Fibroblast of skin of left biceps (primary cell): ENCODE results near the gene MTERF2.

Experiments
- DNase-seq, 2 experiments: peaks; one replicate each; pipeline ENCODE4 v3.0.0-alpha.2; 2013; ENCODE audit warnings: low read depth in 2 of 2

MTERF2 gene

GRCh38 chr12:106994579-106995220 is 7.8 kb upstream of the MTERF2 start:
- DNase-seq = no peak

- DNase-seq = no peak
Observed at GRCh38 chr12:106987846-106988245, 900 bp upstream of the MTERF2 start.

DNA sequence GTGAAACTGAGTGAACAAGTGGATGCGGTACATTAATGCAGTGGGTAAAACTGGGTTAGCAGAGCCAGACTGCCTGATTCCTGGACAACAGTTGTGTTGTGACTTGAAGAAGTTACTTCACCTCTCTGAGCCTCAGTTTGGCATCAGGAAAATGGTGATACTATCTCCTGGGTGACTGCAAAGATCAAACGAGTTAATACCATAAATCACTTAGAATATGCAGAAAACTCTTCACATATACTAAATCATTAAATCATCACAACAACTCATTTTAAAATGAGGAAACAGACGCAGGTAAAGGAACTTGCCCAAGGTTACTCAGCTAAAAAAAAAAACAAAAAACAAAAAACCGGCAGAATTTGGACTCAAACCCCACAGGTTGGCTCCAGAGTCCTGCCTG is 811 bp downstream of the MTERF2 start:
- DNase-seq = no peak

- no peak for DNase-seq
Observed at GRCh38 chr12:106985479-106985878, 1.5 kb downstream of the MTERF2 start.

GRCh38 chr12:106984588-106985137 is 2.3 kb downstream of the MTERF2 start:
- no peak for DNase-seq

DNA sequence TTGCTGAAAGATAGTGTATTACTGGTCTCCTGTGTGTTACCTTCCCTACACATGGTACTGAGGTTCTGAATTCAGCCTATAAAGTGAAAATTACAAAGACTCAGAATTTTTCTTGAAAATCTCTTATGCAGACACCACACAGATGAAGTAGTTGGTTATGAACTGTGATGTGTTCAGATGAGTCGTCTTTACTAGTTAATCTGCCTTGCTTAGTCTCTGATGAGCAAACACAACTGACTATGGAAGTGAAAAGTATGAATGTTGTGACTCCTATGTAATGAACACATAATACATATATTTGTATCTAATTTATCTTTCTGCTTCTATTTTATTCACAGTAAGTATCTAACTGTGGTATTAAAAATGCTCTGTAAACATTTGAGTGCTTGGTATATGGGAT is 4.7 kb downstream of the MTERF2 start:
- DNase-seq = no peak

DNA sequence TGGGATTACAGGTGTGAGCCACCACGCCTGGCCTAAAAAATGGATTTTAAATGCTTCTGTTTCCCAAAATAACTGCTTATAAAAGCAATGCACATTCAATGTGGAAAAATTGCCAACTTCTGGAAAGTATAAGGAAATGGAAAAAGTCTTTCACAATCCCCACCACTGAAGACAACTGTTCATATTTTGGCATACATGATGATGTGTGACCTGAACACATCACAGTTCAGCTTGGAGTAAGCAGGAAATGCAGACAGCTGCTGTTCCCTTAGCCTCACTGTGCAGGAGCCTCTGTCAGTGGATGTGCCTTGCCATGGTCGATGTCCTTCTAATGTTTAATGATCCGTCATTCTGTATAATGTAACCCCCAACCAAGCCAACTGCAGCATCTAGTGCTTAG is 5.2 kb downstream of the MTERF2 start:
- no peak for DNase-seq

- DNase-seq = no peak
Observed at GRCh38 chr12:106980944-106981343, 6.0 kb downstream of the MTERF2 start.

- DNase-seq = no peak
Observed at GRCh38 chr12:106978035-106978800, 8.7 kb downstream of the MTERF2 start.

DNA sequence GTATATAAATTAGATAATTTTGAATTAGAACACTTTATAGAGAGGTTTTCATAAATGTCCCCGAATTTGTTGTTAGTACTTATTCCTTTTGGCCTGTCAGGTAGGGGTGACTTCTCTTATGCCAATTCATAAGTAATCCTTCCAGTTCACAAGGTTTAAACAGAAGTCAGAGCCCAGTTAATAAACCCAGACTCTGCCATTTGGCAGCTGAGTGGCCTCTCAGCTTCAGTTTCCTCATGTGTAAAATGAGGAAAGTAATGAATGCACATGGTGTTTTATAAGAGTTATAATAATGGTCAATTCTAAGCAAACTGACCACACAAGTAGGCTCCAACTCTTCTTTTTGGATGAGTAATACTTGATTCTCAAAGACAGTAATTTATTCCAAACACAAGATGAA is 10.3 kb downstream of the MTERF2 start:
- DNase-seq = no peak

DNA sequence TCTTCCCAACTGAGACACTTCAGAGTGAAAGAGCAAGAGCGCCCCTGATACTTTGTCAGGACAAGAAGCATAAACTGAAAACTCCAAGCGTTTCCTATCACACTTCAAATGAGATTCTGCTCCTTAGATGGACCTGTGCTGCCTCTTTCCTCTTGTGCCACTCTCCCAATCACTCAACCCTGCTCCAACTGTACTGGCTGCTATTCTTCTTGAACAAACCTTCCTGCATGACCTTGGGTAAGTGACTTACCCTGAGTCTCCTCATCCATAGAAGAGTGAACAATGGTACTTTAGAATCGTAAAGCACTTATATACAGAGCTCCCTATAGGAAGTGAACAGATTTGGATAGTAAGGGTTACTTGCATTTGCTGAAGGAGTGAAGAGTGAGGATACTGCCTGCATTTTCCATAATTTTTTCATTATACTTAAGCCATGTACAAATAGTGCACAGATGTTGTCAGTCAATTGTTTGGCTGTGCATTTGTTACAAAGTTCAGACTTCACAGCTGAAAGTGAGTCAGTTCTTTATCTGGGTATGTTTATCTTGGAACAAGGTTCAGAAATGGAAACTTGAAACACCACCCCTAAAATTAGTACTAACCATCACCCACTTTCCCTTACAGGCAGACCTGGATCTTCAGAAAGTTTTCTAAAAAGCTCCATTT is 10.8 kb downstream of the MTERF2 start:
- no peak for DNase-seq

DNA sequence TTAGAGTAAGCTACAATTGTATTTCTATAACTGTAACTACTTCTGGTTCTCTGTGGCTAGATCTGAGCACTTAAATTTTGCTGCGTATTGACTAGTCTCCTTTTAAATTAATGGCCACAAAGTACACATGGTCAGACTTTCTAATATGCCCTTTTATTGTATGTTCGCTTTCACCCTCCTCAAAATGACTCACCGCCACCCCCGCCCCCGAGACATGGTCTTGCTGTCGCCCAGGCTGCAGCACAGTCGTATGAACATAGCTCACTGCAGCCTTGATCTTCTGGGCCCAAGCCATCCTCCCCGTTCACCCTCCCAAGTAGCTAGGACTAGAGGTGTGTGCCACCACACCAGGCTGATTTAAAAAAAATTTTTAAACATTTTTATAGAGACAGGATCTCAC is 11.8 kb downstream of the MTERF2 start:
- no peak for DNase-seq

GRCh38 chr12:106974511-106974910 is 12.4 kb downstream of the MTERF2 start:
- no peak for DNase-seq

- no peak for DNase-seq
Observed at GRCh38 chr12:106973545-106973944, 13.4 kb downstream of the MTERF2 start.

DNA sequence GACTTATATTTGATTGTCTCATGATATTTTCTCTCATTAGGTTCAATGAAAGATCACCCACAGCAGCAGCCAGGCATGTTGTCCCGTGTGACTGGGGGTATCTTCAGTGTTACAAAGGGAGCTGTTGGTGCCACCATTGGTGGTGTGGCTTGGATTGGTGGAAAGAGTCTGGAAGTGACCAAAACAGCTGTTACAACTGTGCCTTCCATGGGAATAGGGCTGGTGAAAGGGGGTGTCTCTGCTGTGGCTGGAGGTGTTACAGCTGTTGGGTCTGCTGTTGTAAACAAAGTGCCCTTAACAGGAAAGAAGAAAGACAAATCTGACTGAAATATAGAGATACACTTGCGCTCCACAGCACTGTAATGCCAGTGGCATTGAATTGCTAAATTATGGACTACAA is 15.9 kb downstream of the MTERF2 start:
- no peak for DNase-seq

DNA sequence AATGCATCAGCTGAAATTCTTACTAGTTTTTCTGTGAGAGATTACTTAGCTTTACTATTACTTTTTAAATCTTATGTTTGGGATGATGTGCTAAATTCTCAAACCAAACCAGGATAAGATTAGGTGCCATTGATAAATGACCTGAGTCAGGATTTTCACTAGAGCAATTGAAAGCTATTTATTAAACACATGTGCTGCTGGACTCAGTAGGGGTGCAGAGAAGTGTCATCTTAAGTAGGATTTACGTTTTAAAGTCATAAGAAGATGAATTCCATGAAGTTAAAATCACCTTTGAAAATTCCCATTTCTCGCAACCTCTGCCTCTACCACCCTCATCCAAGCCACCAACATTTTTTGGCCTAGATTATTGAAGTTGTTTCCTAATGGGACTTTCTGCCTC is 22.4 kb downstream of the MTERF2 start:
- DNase-seq = peak in 1 of 2 experiments; percentile 33

DNA sequence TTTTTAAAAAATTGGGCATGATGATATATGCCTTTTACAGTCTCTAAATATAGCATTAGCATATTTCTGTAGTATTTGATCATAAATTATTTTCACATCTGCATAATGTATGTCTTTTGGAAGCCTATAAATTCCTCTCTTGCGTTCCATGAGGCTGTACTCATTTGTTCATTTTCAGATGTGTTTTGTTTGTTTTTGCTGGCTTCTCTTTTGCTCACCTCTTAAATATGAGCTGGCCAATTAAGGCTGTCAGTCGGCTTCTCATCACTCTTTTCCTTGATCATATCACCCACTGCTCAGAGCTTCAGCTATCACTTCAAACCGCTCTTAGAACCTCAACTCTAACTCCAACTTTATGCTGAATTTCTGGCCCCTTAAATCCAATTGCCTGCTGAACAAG is 24.7 kb downstream of the MTERF2 start:
- peak; percentile 56 to 60 for DNase-seq

- no peak for DNase-seq
Observed at GRCh38 chr12:106960443-106960842, 26.5 kb downstream of the MTERF2 start.

DNA sequence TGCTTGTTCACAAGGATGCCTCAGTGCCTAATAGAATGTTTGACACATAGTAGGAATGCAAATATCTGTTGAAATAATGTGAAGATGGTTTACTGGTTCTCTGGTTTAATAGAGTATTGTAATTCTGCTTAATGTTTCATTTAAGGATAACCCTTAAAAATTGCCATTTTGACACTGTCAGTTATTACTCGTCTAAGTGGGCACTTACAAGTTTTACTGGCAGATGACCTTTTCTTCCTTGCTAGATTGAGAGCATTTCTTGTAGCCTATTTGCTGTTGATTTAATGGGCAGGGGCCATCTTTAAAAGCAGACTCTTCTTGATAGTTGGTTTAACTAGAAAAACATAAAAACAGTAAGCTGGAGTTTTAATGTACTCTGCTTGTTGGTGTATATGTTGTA is 29.4 kb downstream of the MTERF2 start:
- DNase-seq = no peak

DNA sequence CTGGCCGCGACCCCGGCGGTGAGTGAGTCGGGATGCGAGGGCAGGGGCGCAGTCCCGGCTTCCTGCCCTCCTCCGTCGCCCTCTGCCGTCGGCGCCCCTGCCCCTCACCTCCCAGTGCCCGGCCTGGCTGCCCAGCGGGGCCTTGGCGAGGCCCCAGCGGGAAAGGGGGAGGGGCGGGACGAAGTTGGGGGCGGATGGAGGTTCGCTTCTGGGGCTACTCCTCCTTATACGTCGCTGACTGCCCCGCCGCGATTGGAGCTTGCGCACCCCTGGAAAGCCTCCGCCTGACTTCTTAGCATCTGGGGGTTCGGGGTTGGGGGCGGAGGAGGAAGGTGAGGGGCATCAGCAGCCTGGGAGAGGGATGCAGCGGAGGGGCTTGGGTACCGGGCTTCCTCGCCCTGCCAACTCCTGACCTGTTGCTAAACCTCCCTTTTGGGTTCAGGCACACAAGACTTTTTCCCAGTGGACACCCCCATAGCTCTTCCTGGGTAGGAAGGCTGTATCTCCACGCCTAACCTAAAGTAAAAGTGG is 30.8 kb downstream of the MTERF2 start:
- DNase-seq = peak in 1 of 2 experiments; percentile 29

DNA sequence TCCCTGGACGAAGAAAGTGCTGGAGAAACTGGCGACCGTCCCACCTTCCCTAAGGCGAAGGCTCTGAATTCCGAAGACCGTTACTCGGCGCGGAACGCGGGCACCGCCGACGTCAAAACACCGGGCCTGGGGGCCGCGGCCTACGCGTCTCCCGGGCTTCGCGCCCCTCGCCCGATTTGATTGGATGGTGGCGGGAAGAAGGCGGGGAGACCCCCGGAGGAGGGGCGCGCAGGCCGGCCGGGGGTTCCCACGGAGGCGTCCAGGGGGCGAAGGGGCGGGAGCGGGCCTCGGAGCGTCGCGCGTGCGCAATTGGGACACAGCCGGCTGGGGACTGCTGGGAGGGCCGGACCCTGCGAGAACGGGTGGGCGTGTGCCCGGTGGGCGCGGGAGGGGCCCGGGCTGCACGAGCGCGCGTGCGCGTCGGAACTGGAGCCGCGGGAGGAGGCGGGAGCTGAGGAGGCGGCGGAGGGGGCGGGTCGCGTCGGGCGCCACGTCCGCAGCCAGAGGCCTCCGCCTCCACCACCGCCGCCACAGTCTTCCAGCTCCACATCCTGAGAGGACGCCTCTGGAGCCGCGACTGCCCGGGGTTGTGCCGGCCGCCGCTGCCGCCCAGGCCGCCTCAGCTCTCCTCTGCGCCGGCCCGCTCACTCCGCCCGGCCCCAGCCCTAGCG is 31.4 kb downstream of the MTERF2 start, which contains the start of gene TMEM263:
Gene TMEM263, plus strand, starts transcription at position 531 of the 671 bp plus-strand sequence. CDS start 11,210 bp downstream, outside the sequence.
- peak; percentile 93 to 97 for DNase-seq
